Sigmoid colon (tissue), 4 donors: Measurements from ENCODE around the gene PDE3B.

Experiments
- EP300 ChIP-seq, 4 donors: sonication (generic); formaldehyde crosslinking; IDR thresholded peaks; one replicate each; pipeline ENCODE4 v1.6.1; 2017; ENCODE audit warnings: antibody characterized with exemption in 4 of 4
- POLR2A ChIP-seq, 2 donors: fragments of 450-650 bp; IDR thresholded peaks; one replicate each; pipeline ENCODE4 v1.6.1; 2016; ENCODE audit warnings: antibody characterized with exemption in 2 of 2, mild to moderate bottlenecking in 2 of 2, moderate library complexity in 2 of 2
- POLR2AphosphoS5 ChIP-seq, 4 donors: sonication (generic); formaldehyde crosslinking; IDR thresholded peaks; one replicate each; pipeline ENCODE4 v1.6.1; 2017; ENCODE audit warnings: antibody characterized with exemption in 4 of 4
- TF ChIP-seq, protein P1 (sequence below), 4 experiments: fragments of 450-650 bp in 3 of 4; fragments of 200-600 bp in 1 of 4; IDR thresholded peaks; one replicate each; pipeline ENCODE4 v1.5.1; 2016 to 2019; ENCODE audit warnings: antibody characterized with exemption in 4 of 4, mild to moderate bottlenecking in 3 of 4, moderate library complexity in 2 of 4

DNA sequence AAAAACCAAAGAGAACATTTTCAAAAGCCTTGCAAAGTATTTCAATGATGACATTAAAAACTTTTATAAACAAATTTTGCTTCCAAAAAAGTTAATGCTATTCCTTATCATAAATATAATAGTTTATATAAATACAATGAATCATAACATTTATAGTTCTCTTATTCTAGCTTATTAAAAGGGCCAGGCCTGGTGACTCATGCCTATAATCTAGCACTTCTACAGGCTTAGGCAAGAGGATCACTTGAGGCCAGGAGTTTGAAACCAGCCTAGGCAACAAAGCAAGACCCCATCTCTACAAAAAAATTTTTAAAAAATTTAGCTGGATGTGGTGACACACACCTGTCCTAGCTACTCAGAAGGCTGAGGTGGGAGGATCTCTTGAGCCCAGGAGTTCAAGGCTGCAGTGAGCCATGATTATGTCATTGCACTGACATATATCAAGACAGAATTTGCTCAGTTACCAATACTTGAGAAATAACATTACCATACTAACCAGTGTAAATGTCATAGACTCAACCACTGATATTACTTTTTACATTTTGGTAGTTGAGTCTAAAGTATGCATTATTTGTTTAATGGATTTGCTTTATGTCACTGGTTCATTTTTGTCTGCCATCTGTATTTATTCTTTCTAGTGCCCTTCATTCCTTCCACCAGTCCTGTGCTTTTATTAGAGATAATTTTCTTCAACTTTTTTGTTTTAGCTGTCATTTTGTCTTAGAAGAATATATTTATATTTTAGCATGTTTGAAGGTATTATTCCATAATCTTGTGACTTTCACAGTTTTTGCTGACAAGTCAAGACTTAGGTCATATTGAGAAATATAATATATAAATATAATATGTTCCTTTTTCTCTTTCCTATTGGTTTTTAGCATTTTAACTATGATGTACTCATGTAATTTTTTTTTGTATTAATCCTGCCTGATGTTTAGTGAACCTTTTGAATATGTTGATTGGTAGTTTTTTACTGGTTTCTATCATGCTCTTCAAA, 192.2 kb downstream of the PDE3B start:
- TF ChIP-seq POLR2A (IDR thresholded peaks at IDR 0.05) (no peak), POLR2AphosphoS5 (IDR thresholded peaks at IDR 0.05) (no peak), EP300 (IDR thresholded peaks at IDR 0.05) (no peak)
- TF ChIP-seq, protein P1, sequence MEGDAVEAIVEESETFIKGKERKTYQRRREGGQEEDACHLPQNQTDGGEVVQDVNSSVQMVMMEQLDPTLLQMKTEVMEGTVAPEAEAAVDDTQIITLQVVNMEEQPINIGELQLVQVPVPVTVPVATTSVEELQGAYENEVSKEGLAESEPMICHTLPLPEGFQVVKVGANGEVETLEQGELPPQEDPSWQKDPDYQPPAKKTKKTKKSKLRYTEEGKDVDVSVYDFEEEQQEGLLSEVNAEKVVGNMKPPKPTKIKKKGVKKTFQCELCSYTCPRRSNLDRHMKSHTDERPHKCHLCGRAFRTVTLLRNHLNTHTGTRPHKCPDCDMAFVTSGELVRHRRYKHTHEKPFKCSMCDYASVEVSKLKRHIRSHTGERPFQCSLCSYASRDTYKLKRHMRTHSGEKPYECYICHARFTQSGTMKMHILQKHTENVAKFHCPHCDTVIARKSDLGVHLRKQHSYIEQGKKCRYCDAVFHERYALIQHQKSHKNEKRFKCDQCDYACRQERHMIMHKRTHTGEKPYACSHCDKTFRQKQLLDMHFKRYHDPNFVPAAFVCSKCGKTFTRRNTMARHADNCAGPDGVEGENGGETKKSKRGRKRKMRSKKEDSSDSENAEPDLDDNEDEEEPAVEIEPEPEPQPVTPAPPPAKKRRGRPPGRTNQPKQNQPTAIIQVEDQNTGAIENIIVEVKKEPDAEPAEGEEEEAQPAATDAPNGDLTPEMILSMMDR (IDR thresholded peaks at IDR 0.05), result no peak
